NCI-H748 treated with DMSO at 0.1 percent for 48 hours (cell line): Measurements from ENCODE around the gene BICRA.
"Not testable (repeated sequence)": the region's sequence is repeated elsewhere in the genome, so short reads cannot be mapped to it uniquely, and the experiment has no call there.

Experiments
- DNase-seq: peaks from one replicate; lab custom pipeline; 2025; lab: John Stamatoyannopoulos, UW

Gene BICRA

DNA sequence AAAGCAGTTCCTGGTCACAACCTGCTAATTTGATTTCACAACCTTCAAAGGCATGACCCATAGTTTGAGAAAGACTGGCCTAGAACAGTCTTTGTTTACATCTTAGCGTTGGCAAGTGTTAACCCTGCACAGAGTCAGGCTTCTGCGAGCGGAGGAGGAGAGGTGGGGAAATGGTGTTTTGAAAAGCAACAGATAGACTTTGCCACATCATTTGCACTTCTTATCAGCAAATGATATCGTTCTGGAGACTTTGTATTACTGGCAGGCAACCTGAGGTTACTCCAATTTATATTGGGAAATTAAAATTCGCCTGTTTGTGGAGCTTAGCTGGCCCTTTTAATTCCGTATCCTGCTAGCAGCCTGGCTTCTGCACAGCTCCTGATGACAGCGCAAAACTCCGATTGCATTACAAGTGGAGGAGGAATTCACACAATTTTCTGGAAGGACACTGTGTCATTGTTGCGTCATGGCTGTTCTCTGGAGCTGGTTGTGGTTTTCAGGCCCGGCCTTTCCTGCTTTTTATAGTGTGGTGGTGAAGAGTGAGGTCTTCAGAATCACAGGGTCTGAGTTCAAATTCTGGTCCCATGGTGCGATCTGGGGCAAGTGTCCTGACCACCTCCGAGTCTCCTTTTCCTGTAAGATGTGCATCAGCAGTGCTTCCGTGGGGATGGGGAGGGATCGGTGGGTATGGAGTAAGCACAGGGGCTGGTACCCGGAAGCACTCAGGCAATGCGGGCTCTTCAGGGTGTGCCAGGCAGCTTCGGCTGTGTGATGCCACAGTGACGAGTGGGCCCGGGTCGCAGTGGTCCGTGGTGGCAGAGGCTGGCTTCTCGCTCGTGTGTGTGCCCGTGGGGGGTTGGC lies 55.2 kb downstream of the BICRA start:
- DNase-seq = no peak

DNA sequence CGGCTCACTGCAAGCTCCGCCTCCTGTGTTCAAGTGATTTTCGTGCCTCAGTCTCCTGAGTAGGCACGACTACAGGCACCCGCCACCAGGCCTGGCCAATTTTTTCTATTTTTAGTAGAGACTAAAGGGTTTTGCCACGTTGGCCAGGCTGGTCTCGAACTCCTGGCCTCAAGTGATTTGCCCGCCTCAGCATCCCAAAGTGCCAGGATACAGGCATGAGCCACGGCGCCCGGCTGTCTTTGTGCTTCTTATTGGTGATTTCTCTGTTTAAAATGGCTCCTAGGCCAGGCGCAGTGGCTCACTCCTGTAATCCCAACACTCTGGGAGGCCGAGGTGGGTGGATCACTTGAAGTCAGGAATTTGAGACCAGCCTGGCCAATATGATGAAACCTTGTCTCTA lies 59.6 kb downstream of the BICRA start:
- DNase-seq = not testable (repeated sequence)

DNA sequence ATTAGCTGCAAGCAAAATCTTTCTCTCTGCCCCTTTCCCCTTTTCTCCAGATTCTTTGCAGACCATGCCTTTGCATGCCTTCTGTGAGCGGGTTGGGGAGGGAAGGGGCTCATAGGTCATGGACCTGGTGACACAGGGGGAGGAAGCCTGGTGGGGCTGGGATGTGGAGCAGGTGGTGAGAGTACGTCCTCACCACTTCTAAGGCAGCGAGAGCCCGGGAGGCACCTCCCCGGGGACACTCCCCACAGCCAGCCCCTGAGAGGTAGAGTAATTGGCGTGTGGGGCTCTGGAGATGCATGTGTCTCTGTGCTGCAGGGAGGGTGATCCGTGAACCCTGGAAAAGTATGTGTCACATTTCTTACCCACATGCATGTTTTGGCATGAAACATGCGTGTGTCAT lies 61.8 kb downstream of the BICRA start:
- no peak for DNase-seq

DNA sequence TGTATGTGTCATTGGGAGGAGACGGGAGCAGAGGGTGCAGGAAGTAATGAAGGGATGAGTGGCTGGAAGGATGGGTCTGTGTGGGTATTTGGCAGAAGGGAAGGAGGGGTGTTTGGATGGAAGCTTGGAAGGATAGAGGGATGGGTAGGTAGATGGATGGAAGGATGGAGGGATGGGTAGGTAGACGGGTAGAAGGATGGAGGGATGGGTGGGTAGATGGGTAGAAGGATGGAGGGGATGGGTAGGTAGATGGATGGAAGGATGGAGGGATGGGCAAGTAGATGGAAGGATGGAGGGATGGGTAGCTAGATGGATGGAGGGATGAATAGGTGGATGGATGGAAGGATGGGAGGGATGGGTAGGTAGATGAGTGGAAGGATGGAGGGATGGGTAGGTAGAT lies 62.6 kb downstream of the BICRA start:
- DNase-seq = no peak

- no peak for DNase-seq
Measured at GRCh38 chr19:47673426-47673825, 64.5 kb downstream of the BICRA start.

GRCh38 chr19:47674548-47674947 lies 65.6 kb downstream of the BICRA start:
- DNase-seq = no peak

- DNase-seq = no peak
Measured at GRCh38 chr19:47675271-47675670, 66.3 kb downstream of the BICRA start.

DNA sequence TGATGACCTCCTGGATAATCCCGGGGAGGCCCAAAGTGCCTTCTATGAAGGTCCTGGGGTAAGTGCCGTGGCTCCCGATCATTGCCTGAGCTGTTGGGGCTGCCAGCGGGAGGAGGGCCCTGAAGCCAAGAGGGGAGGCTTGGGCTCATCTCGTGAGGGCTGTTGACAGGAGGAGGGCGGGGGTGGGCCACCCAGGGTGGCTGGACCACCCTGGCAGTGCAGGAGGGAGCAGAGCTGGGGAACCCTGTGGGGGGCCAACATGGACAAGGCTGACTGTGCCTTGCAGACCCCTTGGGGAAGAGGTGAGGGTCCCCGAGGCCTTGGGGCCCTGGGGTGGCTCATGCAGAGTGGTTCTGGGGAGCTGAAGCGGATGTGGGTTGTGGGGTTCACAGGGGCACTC lies 66.9 kb downstream of the BICRA start:
- no peak for DNase-seq

DNA sequence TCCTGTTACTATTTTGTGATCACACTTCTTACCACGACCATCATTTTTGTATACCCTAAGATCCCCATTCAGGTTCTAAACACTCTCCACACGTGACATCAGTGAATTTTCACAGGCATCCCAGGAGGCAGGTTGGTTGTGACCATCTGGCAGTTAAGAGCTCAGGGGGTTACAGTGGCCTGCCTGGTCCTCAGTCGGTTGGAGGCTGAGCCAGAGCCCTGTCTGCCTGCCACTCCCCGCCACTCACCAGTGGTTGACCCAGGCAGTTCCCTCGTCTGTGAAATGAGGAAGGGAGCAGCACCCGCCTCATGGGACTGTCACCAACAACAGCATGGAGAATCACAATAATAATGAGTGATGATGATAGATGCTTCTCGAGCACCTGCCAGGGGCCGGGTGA lies 67.9 kb downstream of the BICRA start:
- no peak for DNase-seq

DNA sequence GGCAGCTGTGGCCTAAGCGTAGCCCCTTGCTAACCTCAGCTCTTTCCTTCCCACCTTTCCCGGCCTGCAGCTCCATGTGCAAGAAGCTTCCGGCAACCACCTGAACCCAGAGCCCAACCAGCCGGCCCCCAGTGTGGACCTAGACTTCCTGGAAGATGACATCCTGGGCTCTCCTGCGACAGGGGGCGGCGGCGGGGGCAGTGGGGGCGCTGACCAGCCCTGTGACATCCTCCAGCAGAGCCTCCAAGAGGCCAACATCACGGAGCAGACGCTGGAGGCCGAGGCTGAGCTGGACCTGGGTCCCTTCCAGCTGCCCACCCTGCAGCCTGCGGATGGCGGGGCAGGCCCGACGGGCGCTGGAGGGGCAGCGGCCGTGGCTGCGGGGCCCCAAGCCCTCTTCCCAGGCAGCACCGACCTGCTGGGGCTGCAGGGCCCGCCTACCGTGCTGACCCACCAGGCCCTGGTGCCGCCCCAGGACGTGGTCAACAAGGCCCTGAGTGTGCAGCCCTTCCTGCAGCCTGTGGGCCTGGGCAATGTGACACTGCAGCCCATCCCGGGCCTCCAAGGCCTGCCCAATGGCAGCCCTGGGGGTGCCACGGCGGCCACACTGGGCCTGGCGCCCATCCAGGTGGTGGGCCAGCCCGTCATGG lies 70.4 kb downstream of the BICRA start:
- no peak for DNase-seq

GRCh38 chr19:47679922-47680857 lies 71.3 kb downstream of the BICRA start:
- no peak for DNase-seq

DNA sequence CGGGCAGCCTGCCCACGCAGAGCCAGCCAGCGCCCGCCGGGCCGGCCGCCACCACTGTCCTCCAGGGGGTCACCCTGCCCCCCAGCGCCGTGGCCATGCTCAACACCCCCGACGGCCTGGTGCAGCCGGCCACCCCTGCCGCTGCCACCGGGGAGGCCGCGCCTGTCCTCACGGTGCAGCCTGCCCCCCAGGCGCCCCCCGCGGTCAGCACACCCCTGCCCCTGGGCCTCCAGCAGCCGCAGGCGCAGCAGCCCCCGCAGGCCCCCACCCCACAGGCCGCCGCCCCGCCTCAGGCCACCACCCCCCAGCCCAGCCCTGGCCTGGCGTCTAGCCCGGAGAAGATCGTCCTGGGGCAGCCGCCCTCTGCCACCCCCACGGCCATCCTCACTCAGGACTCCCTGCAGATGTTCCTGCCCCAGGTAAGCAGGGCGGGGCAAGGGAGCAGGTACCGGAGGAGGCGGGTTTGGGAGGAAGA lies 72.0 kb downstream of the BICRA start:
- no peak for DNase-seq

- DNase-seq = no peak
Measured at GRCh38 chr19:47681388-47681787, 72.5 kb downstream of the BICRA start.

DNA sequence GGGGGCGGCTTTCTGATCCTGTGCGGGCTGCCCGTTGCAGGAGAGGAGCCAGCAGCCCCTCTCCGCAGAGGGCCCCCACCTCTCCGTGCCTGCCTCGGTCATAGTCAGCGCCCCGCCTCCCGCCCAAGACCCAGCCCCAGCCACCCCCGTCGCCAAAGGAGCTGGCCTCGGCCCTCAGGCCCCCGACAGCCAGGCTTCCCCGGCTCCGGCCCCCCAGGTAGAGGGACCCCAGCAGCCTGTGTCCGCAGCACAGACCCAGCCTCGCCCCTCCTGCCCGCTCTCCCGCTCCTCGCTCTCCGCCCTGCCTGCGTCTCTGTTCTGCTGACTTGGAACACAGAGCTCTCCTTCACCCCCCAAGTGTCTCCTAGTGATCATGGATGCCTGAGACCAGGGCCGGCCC lies 73.0 kb downstream of the BICRA start:
- DNase-seq = no peak

DNA sequence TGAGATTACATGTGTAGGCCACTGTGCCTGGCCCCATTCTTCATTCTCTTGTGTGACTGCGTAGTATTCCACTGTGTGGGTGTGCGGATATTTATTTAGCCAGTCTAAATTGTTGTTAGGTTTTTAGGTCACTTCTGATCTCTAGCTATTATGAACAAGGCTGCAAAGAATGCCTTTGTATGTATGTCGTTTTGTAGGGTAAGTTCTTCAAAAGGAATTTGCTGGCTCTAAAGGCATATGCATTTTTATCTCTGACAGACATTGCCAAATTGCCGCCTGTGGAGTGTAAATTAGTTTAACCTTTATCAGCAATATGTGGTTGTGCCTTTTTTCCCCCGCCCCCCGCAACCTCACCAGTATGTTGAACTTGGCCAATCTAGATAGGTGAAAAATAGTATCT lies 74.0 kb downstream of the BICRA start:
- DNase-seq = no peak

DNA sequence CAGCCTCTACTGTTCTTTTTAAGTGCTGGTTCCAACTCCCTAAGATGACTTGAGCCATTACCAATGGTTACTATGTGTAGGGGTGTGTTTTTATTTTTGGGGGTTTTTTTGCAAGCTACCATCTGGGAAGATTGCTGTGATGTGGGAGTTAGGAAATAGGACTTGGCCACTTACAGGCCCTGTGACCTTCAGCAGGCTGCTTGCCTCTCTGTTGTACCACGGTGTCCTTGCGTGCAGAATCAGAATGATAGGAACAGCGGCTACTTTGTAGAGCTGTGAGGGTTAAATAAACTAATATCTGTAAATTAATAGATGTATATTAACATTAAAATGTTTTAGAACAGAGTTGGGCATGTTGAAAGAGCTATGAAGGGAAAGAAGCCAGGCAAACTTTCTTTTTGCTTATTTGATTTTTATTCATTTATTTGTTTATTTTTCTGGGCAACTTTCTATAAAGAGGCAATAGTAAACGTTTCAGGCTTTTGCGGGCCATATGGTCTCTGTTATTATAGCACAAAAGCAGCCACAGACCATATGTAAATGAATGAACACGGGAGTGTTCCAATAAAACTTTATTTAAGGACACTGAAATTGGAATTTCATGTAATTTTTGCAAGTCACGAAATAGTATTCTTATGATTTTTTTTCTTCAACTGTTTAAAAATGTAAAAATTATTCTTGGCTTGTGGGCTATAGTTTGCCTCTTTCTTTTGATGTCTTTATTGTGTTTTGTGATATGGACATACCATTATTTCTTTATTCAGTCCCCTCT lies 77.9 kb downstream of the BICRA start:
- no peak for DNase-seq

DNA sequence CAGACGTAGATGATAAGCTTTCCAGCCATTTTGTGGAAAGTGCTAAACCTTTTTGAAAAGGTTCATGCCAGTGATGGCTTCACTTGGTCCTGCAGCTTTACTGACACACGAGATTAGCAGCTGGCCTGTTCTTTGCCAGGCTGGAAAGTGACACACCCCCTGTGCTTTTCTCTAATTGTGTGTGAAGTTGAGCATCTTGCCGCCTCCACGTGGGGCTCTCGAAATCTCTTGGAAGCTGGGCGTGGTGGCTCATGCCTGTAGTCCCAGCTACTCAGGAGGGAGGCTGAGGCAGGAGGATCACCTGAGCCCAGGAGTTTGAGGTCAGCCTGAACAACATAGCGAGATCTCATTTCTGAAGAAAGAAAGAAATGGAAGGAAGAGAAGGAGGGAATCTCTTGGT lies 79.0 kb downstream of the BICRA start:
- DNase-seq = no peak

DNA sequence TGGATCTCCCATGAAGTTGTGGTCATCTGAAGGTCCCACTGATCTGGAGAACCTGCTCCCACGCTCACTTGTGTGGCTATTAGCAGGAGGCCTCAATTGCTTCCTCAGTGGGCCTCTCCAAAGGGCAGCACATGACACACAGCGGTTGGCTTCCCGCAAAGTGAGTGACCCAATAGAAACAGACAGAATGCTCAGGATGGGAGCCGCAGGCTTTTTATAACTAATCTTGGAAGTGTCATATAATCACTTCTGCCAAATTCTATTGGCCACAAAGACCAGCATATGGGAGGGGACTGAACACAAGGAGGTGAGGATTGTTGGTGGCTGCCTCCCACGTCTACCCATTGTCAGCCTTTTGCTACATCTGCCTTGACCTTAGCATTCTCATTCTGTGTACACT lies 82.2 kb downstream of the BICRA start:
- no peak for DNase-seq

GRCh38 chr19:47691782-47692181 lies 82.8 kb downstream of the BICRA start:
- DNase-seq = no peak

DNA sequence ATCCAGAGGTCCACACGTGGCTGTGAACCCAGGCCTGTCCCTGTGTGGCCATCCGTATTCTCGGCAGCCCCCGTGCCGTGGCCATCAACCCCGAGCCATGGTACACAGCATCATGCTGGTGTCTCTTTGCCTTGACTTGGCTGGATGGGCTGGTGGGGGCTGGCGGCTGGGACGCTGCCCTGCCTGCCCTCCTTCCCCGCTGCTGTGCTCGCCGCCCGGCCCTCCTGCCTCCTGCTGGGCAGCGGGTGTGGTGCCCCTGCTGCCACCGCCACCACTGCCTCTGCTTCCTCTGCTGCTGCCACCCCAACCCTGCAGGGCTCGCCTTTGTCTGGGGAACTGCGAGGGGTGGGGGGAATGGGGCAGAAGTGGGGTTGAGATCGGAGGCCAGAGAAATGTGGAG lies 84.6 kb downstream of the BICRA start:
- no peak for DNase-seq

- DNase-seq = no peak
Measured at GRCh38 chr19:47693903-47694302, 85.0 kb downstream of the BICRA start.
